Activated naive CD4-positive, alpha-beta T cell (primary cell): Measurements from ENCODE around the gene GAGE10.
A peak's percentile ranks its signal among the peaks of the same experiment; 100 is the strongest.

Source experiments
- DNase-seq, 4 experiments: peaks; one replicate each; lab custom pipeline; 2025; lab: John Stamatoyannopoulos, UW

The GAGE10 gene

GRCh38 chrX:49303346-49303745, at the start of gene GAGE10:
TSS of gene GAGE10 (plus strand) at chrX:49303646. CDS start at chrX:49304860, 1,214 bp downstream.
- DNase-seq, result no peak

GRCh38 chrX:49254639-49255038, 48.8 kb upstream of the GAGE10 start:
- no peak for DNase-seq

GRCh38 chrX:49256268-49256995, 47.0 kb upstream of the GAGE10 start:
- DNase-seq, result no peak

- no peak for DNase-seq
Measured at GRCh38 chrX:49257074-49257790, 46.2 kb upstream of the GAGE10 start.

- no peak for DNase-seq
Measured at GRCh38 chrX:49257846-49258748, 45.3 kb upstream of the GAGE10 start.

- no peak for DNase-seq
Measured at GRCh38 chrX:49258749-49259124, 44.7 kb upstream of the GAGE10 start.

GRCh38 chrX:49260221-49260985, 43.0 kb upstream of the GAGE10 start:
- DNase-seq, result no peak

GRCh38 chrX:49262603-49263002, 40.8 kb upstream of the GAGE10 start:
- no peak for DNase-seq

- DNase-seq, result no peak
Measured at GRCh38 chrX:49263631-49264030, 39.8 kb upstream of the GAGE10 start.

- no peak for DNase-seq
Measured at GRCh38 chrX:49264460-49264859, 39.0 kb upstream of the GAGE10 start, which contains the start of gene FOXP3. TSS of gene FOXP3 (minus strand) at chrX:49264710. CDS start at chrX:49258505, 6,205 bp downstream.

- DNase-seq, result no peak
Measured at GRCh38 chrX:49266523-49267445, 36.7 kb upstream of the GAGE10 start.

GRCh38 chrX:49268702-49269009, 34.8 kb upstream of the GAGE10 start:
- no peak for DNase-seq

- peak; percentile 75 to 89 (median 84) for DNase-seq
Measured at GRCh38 chrX:49269010-49269766, 34.3 kb upstream of the GAGE10 start.

- DNase-seq, result peak in 2 of 4 experiments; percentile 38 to 58
Measured at GRCh38 chrX:49269767-49270248, 33.6 kb upstream of the GAGE10 start, which contains the start of gene PPP1R3F. TSS of gene PPP1R3F (plus strand) at chrX:49269793. CDS start at chrX:49269870, 77 bp downstream.

GRCh38 chrX:49270249-49270921, 33.1 kb upstream of the GAGE10 start:
- no peak for DNase-seq

GRCh38 chrX:49271341-49271740, 32.1 kb upstream of the GAGE10 start:
- DNase-seq, result no peak

- DNase-seq, result no peak
Measured at GRCh38 chrX:49272421-49272820, 31.0 kb upstream of the GAGE10 start.

- no peak for DNase-seq
Measured at GRCh38 chrX:49273181-49273727, 30.2 kb upstream of the GAGE10 start.

- no peak for DNase-seq
Measured at GRCh38 chrX:49276207-49276606, 27.2 kb upstream of the GAGE10 start.
